KOPT-K1 (cell line): ENCODE results near the gene SYTL1.
"Not testable (repeated sequence)": the region's sequence is repeated elsewhere in the genome, so short reads cannot be mapped to it uniquely, and the experiment has no call there.

Experiments used
- H3K27ac ChIP-seq: fragments of 200-600 bp; sonication (generic); 2 replicates; pipeline ENCODE4 v1.5.1; 2016; ENCODE audit warnings: antibody characterized with exemption, mild to moderate bottlenecking, low read depth, low read length; ENCODE audit not compliant: poor library complexity, severe bottlenecking
- H3K36me3 ChIP-seq: fragments of 200-600 bp; sonication (generic); 2 replicates; pipeline ENCODE4 v1.5.1; 2017; ENCODE audit warnings: antibody characterized with exemption, mild to moderate bottlenecking, low read length, moderate library complexity; ENCODE audit not compliant: insufficient read depth
- H3K9me3 ChIP-seq: fragments of 200-600 bp; sonication (generic); 2 replicates; pipeline ENCODE4 v1.5.1; 2017; ENCODE audit warnings: antibody characterized with exemption, low read length, mild to moderate bottlenecking; ENCODE audit not compliant: insufficient read depth, poor library complexity, severe bottlenecking

SYTL1 gene

GRCh38 chr1:27377760-27378495, 36.1 kb downstream of the SYTL1 start:
- Histone ChIP-seq H3K36me3 (no peaks in the 10 kb centered on the region), H3K27ac (no peak overlapping the region), H3K9me3 (no peaks in the 10 kb centered on the region)

GRCh38 chr1:27379564-27380122, 37.8 kb downstream of the SYTL1 start:
- H3K36me3 ChIP-seq = no peaks in the 10 kb centered on the region
- no peaks in the 10 kb centered on the region for H3K9me3 ChIP-seq
- no peak overlapping the region for H3K27ac ChIP-seq

GRCh38 chr1:27380224-27380623, 38.4 kb downstream of the SYTL1 start:
- Histone ChIP-seq H3K36me3 (no peaks in the 10 kb centered on the region), H3K27ac (no peak overlapping the region), H3K9me3 (no peaks in the 10 kb centered on the region)

GRCh38 chr1:27380766-27381733, 39.2 kb downstream of the SYTL1 start:
- Histone ChIP-seq H3K27ac (no peak overlapping the region), H3K9me3 (no peaks in the 10 kb centered on the region), H3K36me3 (no peaks in the 10 kb centered on the region)

- H3K9me3 ChIP-seq = no peaks in the 10 kb centered on the region
- no peaks in the 10 kb centered on the region for H3K36me3 ChIP-seq
- H3K27ac ChIP-seq = no peak overlapping the region
Measured at GRCh38 chr1:27381969-27382762, 40.3 kb downstream of the SYTL1 start.

- no peak within 1 kb of the TSS for H3K27ac ChIP-seq
- H3K36me3 ChIP-seq = no peaks in the 10 kb centered on the region
- no peaks in the 10 kb centered on the region for H3K9me3 ChIP-seq
Measured at GRCh38 chr1:27383039-27383605, 41.3 kb downstream of the SYTL1 start, which contains the start of gene CD164L2. Gene CD164L2, minus strand, starts transcription at chr1:27383333. Its CDS starts 94 bp downstream, at chr1:27383239.

GRCh38 chr1:27383661-27384060, 41.8 kb downstream of the SYTL1 start:
- no peak overlapping the region for H3K27ac ChIP-seq
- no peaks in the 10 kb centered on the region for H3K9me3 ChIP-seq
- H3K36me3 ChIP-seq = no peaks in the 10 kb centered on the region

- H3K27ac ChIP-seq, H3K36me3 ChIP-seq, H3K9me3 ChIP-seq: not testable (repeated sequence)
Measured at GRCh38 chr1:27384797-27385196, 43.0 kb downstream of the SYTL1 start.

- no peaks in the 10 kb centered on the region for H3K9me3 ChIP-seq
- H3K36me3 ChIP-seq = no peaks in the 10 kb centered on the region
- H3K27ac ChIP-seq = no peak overlapping the region
Measured at GRCh38 chr1:27388337-27389005, 46.6 kb downstream of the SYTL1 start.

- no peaks in the 10 kb centered on the region for H3K36me3 ChIP-seq
- H3K9me3 ChIP-seq = no peaks in the 10 kb centered on the region
- no peak overlapping the region for H3K27ac ChIP-seq
Measured at GRCh38 chr1:27391511-27392095, 49.8 kb downstream of the SYTL1 start.

- no peaks in the 10 kb centered on the region for H3K9me3 ChIP-seq
- H3K27ac ChIP-seq = peak within 1 kb of the TSS; percentile 49
- no peaks in the 10 kb centered on the region for H3K36me3 ChIP-seq
Measured at GRCh38 chr1:27392096-27392777, 50.4 kb downstream of the SYTL1 start, which contains the start of gene GPR3. Gene GPR3, plus strand, starts transcription at chr1:27392622. Its CDS starts 1,177 bp downstream, at chr1:27393799.

- Histone ChIP-seq H3K36me3 (no peaks in the 10 kb centered on the region), H3K27ac (peak overlapping the region; percentile 49)
Measured at GRCh38 chr1:27392778-27393635, 51.2 kb downstream of the SYTL1 start.

More at GRCh38 chr1:27392778-27393635, 51.2 kb downstream of the SYTL1 start:
- H3K9me3 ChIP-seq = no peaks in the 10 kb centered on the region
